KMS-11 (cell line): ENCODE measurements around the gene BEST4.

ENCODE experiments used
- H2AFZ ChIP-seq: fragments of 200-600 bp; sonication (generic); 2 replicates; pipeline ENCODE4 v1.6.1; 2016; ENCODE audit warnings: antibody characterized with exemption, mixed run types, low read depth
- H3K27ac ChIP-seq: fragments of 200-600 bp; sonication (generic); 2 replicates; pipeline ENCODE4 v1.6.1; 2016; ENCODE audit warnings: mild to moderate bottlenecking, mixed run types
- H3K27me3 ChIP-seq: fragments of 200-600 bp; sonication (generic); 2 replicates; pipeline ENCODE4 v1.6.1; 2017; ENCODE audit warnings: mild to moderate bottlenecking, low read depth, mixed run types, moderate library complexity; ENCODE audit not compliant: insufficient read depth
- H3K36me3 ChIP-seq: fragments of 200-600 bp; sonication (generic); 2 replicates; pipeline ENCODE4 v1.6.1; 2017; ENCODE audit warnings: mild to moderate bottlenecking, mixed run types; ENCODE audit not compliant: insufficient read depth
- H3K4me1 ChIP-seq: fragments of 200-600 bp; sonication (generic); 2 replicates; pipeline ENCODE4 v1.6.1; 2016; ENCODE audit warnings: mild to moderate bottlenecking, low read depth, mixed run types; ENCODE audit not compliant: poor library complexity, severe bottlenecking
- H3K4me2 ChIP-seq: fragments of 200-600 bp; sonication (generic); 2 replicates; pipeline ENCODE4 v1.7.0; 2016; ENCODE audit warnings: mild to moderate bottlenecking, mixed run types
- H3K4me3 ChIP-seq: fragments of 200-600 bp; sonication (generic); IDR thresholded peaks from 2 replicates; pipeline ENCODE4 v1.6.1; 2017; ENCODE audit warnings: low read depth, low read length, mixed read lengths; ENCODE audit not compliant: insufficient read depth
- H3K79me2 ChIP-seq: fragments of 200-600 bp; sonication (generic); 2 replicates; pipeline ENCODE4 v1.6.1; 2016; ENCODE audit warnings: low read depth, mixed run types; ENCODE audit not compliant: insufficient read depth
- H3K9ac ChIP-seq: fragments of 200-600 bp; sonication (generic); 2 replicates; pipeline ENCODE4 v1.6.1; 2016; ENCODE audit warnings: mild to moderate bottlenecking, mixed run types
- H4K20me1 ChIP-seq: fragments of 200-600 bp; sonication (generic); 2 replicates; pipeline ENCODE4 v1.6.1; 2016; ENCODE audit warnings: mild to moderate bottlenecking, mixed run types; ENCODE audit not compliant: insufficient read depth
- TF ChIP-seq, protein P1 (sequence below): fragments of 200-600 bp; sonication (generic); conservative IDR thresholded peaks from 2 replicates; pipeline ENCODE4 v1.6.1; 2017; ENCODE audit warnings: low read depth, mild to moderate bottlenecking, antibody characterized with exemption, low read length, moderate library complexity, mixed read lengths

The BEST4 gene

DNA sequence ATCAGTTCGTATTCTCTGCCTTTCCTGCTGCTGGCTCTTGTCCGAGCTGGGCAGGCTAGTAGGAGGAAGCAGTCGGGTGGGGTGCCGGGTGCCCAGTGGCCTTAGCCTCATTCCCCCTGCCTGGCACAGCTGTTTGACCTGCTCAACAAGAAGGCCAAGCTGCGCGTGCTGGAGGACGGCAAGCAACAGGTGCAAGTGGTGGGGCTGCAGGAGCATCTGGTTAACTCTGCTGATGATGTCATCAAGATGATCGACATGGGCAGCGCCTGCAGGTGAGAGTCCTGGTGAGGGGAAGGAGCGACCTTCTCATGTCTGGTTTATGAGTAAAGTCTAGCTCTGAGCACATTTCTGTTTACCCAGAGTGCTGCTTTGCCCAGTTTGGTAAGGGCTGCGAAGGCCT, 28.9 kb downstream of the BEST4 start:
- TF ChIP-seq, protein P1, sequence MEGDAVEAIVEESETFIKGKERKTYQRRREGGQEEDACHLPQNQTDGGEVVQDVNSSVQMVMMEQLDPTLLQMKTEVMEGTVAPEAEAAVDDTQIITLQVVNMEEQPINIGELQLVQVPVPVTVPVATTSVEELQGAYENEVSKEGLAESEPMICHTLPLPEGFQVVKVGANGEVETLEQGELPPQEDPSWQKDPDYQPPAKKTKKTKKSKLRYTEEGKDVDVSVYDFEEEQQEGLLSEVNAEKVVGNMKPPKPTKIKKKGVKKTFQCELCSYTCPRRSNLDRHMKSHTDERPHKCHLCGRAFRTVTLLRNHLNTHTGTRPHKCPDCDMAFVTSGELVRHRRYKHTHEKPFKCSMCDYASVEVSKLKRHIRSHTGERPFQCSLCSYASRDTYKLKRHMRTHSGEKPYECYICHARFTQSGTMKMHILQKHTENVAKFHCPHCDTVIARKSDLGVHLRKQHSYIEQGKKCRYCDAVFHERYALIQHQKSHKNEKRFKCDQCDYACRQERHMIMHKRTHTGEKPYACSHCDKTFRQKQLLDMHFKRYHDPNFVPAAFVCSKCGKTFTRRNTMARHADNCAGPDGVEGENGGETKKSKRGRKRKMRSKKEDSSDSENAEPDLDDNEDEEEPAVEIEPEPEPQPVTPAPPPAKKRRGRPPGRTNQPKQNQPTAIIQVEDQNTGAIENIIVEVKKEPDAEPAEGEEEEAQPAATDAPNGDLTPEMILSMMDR: no peak
- Histone ChIP-seq H3K27me3 (no peaks in the 10 kb centered on the region), H3K36me3 (peaks cover 11% of the 10 kb centered on the region; the same call in 1 of the 2 replicates), H3K4me2 (no peak overlapping the region), H3K4me3 (no peak overlapping the region), H3K4me1 (peaks cover 14% of the 10 kb centered on the region), H3K79me2 (no peaks in the 10 kb centered on the region), H3K27ac (no peak overlapping the region), H3K9ac (no peak overlapping the region), H2AFZ (no peak overlapping the region), H4K20me1 (no peaks in the 10 kb centered on the region)

DNA sequence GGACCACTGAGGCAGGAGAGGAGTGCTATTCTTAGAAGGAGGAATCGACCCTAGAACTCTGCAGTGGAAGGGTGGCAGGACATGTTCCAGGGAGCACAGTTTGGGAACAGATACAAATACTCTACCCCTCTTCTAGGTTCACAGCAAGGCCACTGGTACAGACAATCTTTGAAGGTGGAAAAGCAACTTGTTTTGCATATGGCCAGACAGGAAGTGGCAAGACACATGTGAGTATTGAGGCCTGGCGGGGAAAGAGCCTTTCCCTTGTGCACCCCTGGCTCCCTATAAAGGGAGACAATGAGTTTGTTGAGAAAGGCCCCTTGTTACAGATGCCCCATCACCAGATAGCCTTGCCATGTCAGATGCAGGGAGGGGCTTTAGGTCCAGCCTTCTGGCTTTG, 30.6 kb downstream of the BEST4 start:
- Histone ChIP-seq H3K36me3 (peaks cover 11% of the 10 kb centered on the region; the same call in 1 of the 2 replicates), H3K27ac (no peak overlapping the region; the same call in 1 of the 2 replicates), H3K27me3 (no peaks in the 10 kb centered on the region), H4K20me1 (no peaks in the 10 kb centered on the region), H3K4me3 (no peak overlapping the region), H2AFZ (no peak overlapping the region), H3K4me2 (no peak overlapping the region), H3K9ac (no peak overlapping the region), H3K4me1 (peaks cover 18% of the 10 kb centered on the region), H3K79me2 (no peaks in the 10 kb centered on the region)
- TF ChIP-seq, protein P1: no peak

DNA sequence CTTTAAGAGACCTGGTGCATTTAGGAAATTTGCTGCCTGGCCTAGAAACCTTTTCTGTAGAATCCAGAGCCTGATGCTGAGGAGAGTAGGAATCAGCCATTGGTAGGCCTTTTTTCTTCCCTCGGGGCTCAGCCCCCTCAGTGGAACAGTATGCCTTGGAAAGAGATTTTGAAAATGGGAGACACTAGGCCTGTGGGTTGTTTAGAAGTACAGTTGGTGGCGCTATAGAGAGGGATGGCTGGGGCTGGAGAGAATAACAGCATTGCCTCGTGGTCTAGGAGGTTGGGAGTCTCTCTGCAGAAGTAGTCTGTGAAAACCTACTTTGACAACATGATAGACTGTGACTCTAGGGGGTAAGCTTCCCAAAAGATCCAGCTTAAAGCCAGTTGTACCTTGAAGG, 40.1 kb downstream of the BEST4 start:
- Histone ChIP-seq H3K4me2 (no peak overlapping the region), H3K27ac (no peak overlapping the region), H3K36me3 (no peaks in the 10 kb centered on the region; the same call in 1 of the 2 replicates), H2AFZ (no peak overlapping the region), H3K79me2 (peaks cover 42% of the 10 kb centered on the region), H4K20me1 (no peaks in the 10 kb centered on the region), H3K4me1 (peaks cover 25% of the 10 kb centered on the region), H3K27me3 (no peaks in the 10 kb centered on the region), H3K9ac (no peak overlapping the region), H3K4me3 (no peak overlapping the region)
- TF ChIP-seq, protein P1: 0 out of 2 replicates have a peak, but pooled peaks have one; percentile 8

DNA sequence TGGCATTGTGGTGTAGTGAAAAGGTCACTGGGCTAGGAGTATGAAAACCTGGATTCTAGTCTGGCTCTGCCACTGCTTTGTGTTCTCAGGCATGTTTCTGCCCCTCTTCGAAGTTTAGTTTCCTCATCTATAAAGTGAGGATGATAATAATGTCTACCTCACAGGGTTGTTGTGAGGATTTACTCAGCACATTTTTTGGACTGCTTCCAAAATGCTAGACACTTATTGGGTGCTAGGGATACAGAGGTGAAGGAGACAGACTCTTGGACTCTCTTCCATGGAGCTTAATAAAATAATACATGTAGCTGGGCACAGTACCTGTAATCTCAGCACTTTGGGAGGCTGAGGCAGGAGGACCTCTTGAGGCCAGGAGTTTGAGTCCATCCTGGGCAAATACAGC, 44.8 kb downstream of the BEST4 start:
- H3K4me1 ChIP-seq: peaks cover 44% of the 10 kb centered on the region
- H3K9ac ChIP-seq: no peak overlapping the region
- H3K27ac ChIP-seq: peak overlapping the region; percentile 8; the same call in 1 of the 2 replicates
- no peaks in the 10 kb centered on the region for H3K27me3 ChIP-seq
- H3K4me3 ChIP-seq: no peak overlapping the region
- no peaks in the 10 kb centered on the region; the same call in 1 of the 2 replicates for H3K36me3 ChIP-seq
- TF ChIP-seq, protein P1: no peak
- H3K4me2 ChIP-seq: no peak overlapping the region
- peaks cover 73% of the 10 kb centered on the region for H3K79me2 ChIP-seq
- H4K20me1 ChIP-seq: no peaks in the 10 kb centered on the region
- no peak overlapping the region for H2AFZ ChIP-seq
